ENCODE measurements around the gene BIN2. TPM values are rescaled to one million over a fixed set of nuclear protein-coding genes. Genes with fewer than 3 reads are reported as not detected.
"Not testable (repeated sequence)": the region's sequence is repeated elsewhere in the genome, so short reads cannot be mapped to it uniquely, and the experiment has no call there.

The BIN2 gene
- polyA plus RNA-seq, 3 donors: 120 to 376 (median 196) TPM

DNA sequence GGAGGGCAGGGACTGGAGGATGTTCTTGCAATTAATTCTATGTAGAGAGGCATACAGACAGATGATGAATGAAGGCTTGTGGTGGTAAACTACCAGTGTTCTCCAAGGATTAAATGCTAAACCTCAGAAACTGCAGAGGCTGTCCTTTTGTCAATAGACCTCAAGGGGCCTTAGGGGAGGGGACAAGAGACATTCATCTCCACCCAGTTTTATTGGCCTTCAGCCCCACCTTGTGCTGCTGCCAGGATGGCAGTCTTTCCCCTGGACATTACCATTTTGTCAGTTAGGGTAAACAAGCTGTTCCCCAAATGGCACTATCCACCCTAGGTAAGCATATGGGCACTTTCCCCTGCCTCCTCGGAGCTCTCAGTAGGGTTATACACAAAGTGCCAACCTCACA, 48.9 kb downstream of the BIN2 start:
- peaks cover 11 to 19% of the 10 kb centered on the region in 2 donors for H3K27me3 ChIP-seq (ENCODE audit: control insufficient read depth in 2 of 2, insufficient read depth in 2 of 2, low read length in 2 of 2)
- no peaks in the 10 kb centered on the region for H3K79me2 ChIP-seq (ENCODE audit: insufficient read depth, low read length)
- 75% methylated on average over 1 of the region's 1 CpG for WGBS (ENCODE audit: insufficient coverage)
- no peak overlapping the region for H3K27ac ChIP-seq (ENCODE audit: low read depth in 1 of 2, low read length in 2 of 2)
- Mint-ChIP-seq H3K4me1 (peaks cover 10% of the 10 kb centered on the region), H3K36me3 (peaks cover 6 to 11% of the 10 kb centered on the region in 2 donors), H3K27me3 (ENCODE audit: low read depth in 3 of 3) (peaks cover 21 to 24% (median 23%) of the 10 kb centered on the region in 3 donors), H3K4me3 (no peak overlapping the region), H3K9me3 (peaks cover 0 to 4% (median 0%) of the 10 kb centered on the region in 7 donors), H3K27ac (no peak overlapping the region)
- no peak overlapping the region for H3K4me3 ChIP-seq (replicated peaks in 1 of 3; ENCODE audit: low read depth in 2 of 3, low read length in 3 of 3)
- H3K4me2 ChIP-seq (replicated peaks; ENCODE audit: extremely low read depth, low read length, poor library complexity, severe bottlenecking): no peak overlapping the region
- no peak for DNase-seq
- peaks cover 9 to 11% of the 10 kb centered on the region in 2 donors for H3K4me1 ChIP-seq (ENCODE audit: control insufficient read depth in 1 of 2, insufficient read depth in 2 of 2, low read length in 2 of 2)
- peaks cover 0 to under 1% of the 10 kb centered on the region in 2 donors for H3K36me3 ChIP-seq (replicated peaks in 1 of 2; ENCODE audit: control insufficient read depth in 1 of 2, insufficient read depth in 2 of 2, low read length in 2 of 2)
- no peak for TF ChIP-seq CTCF (IDR thresholded peaks at IDR 0.05)
- no peak overlapping the region for H2AFZ ChIP-seq (ENCODE audit: insufficient read depth, low read depth, low read length, poor library complexity, severe bottlenecking)
- H3K9ac ChIP-seq (ENCODE audit: insufficient read depth, low read length, poor library complexity, severe bottlenecking): no peak overlapping the region
- H3K9me3 ChIP-seq (replicated peaks in 1 of 2; ENCODE audit: control insufficient read depth in 1 of 2, insufficient read depth in 1 of 2, low read length in 2 of 2): no peaks in the 10 kb centered on the region
- H4K20me1 ChIP-seq (ENCODE audit: insufficient read depth, low read length): no peaks in the 10 kb centered on the region
- intact Hi-C loops (cut with micrococcal nuclease): no loop called here

- H3K36me3 ChIP-seq (replicated peaks in 1 of 2; ENCODE audit: control insufficient read depth in 1 of 2, insufficient read depth in 2 of 2, low read length in 2 of 2); H4K20me1 ChIP-seq (ENCODE audit: insufficient read depth, low read length); H3K27ac Mint-ChIP-seq; H3K4me3 ChIP-seq (replicated peaks in 1 of 3; ENCODE audit: low read depth in 2 of 3, low read length in 3 of 3); H2AFZ ChIP-seq (ENCODE audit: insufficient read depth, low read depth, low read length, poor library complexity, severe bottlenecking); H3K9me3 Mint-ChIP-seq; H3K9me3 ChIP-seq (replicated peaks in 1 of 2; ENCODE audit: control insufficient read depth in 1 of 2, insufficient read depth in 1 of 2, low read length in 2 of 2); H3K79me2 ChIP-seq (ENCODE audit: insufficient read depth, low read length); H3K4me2 ChIP-seq (replicated peaks; ENCODE audit: extremely low read depth, low read length, poor library complexity, severe bottlenecking); H3K27ac ChIP-seq (ENCODE audit: low read depth in 1 of 2, low read length in 2 of 2); H3K9ac ChIP-seq (ENCODE audit: insufficient read depth, low read length, poor library complexity, severe bottlenecking); H3K4me3 Mint-ChIP-seq; intact Hi-C loops (cut with micrococcal nuclease); DNase-seq: not testable (repeated sequence)
- WGBS (ENCODE audit: insufficient coverage): 100% methylated on average over 1 of the region's 7 CpGs
- peaks cover 16 to 21% of the 10 kb centered on the region in 2 donors for H3K4me1 ChIP-seq (ENCODE audit: control insufficient read depth in 1 of 2, insufficient read depth in 2 of 2, low read length in 2 of 2)
- peaks cover 20 to 34% of the 10 kb centered on the region in 2 donors for H3K27me3 ChIP-seq (ENCODE audit: control insufficient read depth in 2 of 2, insufficient read depth in 2 of 2, low read length in 2 of 2)
- H3K36me3 Mint-ChIP-seq: peaks cover 6 to 19% of the 10 kb centered on the region in 2 donors
- H3K27me3 Mint-ChIP-seq (ENCODE audit: low read depth in 3 of 3): peaks cover 35 to 44% (median 36%) of the 10 kb centered on the region in 3 donors
- H3K4me1 Mint-ChIP-seq: peaks cover 18% of the 10 kb centered on the region
Observed at GRCh38 chr12:51272810-51273209, 51.2 kb downstream of the BIN2 start.

Measured in CD14-positive monocyte (primary cell).